Parathyroid adenoma (tissue), 2 donors: ENCODE measurements around the gene HOATZ.

Experiments used
- H2AFZ ChIP-seq: fragments of 300-600 bp; sonication (generic); one replicate; pipeline ENCODE4 v1.7.0; 2017; ENCODE audit warnings: antibody characterized with exemption, mild to moderate bottlenecking
- H3K27ac ChIP-seq: fragments of 300-600 bp; sonication (generic); one replicate; pipeline ENCODE4 v1.7.0; 2017
- H3K27me3 ChIP-seq: fragments of 300-600 bp; sonication (generic); one replicate; pipeline ENCODE4 v1.7.0; 2017; ENCODE audit warnings: low read length; ENCODE audit not compliant: control insufficient read depth, insufficient read depth
- H3K36me3 ChIP-seq: fragments of 300-600 bp; sonication (generic); one replicate; pipeline ENCODE4 v1.7.0; 2017; ENCODE audit warnings: low read length; ENCODE audit not compliant: control insufficient read depth, insufficient read depth
- H3K4me1 ChIP-seq: fragments of 300-600 bp; sonication (generic); one replicate; pipeline ENCODE4 v1.7.0; 2017; ENCODE audit warnings: control low read depth
- H3K4me2 ChIP-seq: fragments of 300-600 bp; sonication (generic); one replicate; pipeline ENCODE4 v1.7.0; 2017; ENCODE audit warnings: low read length
- H3K4me3 ChIP-seq: fragments of 300-600 bp; sonication (generic); one replicate; pipeline ENCODE4 v1.7.0; 2017; ENCODE audit warnings: low read depth, low read length
- H3K79me2 ChIP-seq: fragments of 300-600 bp; sonication (generic); one replicate; pipeline ENCODE4 v1.7.0; 2017; ENCODE audit warnings: control low read depth
- H3K9ac ChIP-seq: fragments of 300-600 bp; sonication (generic); one replicate; pipeline ENCODE4 v1.7.0; 2017; ENCODE audit warnings: mild to moderate bottlenecking
- H3K9me3 ChIP-seq: fragments of 300-600 bp; sonication (generic); one replicate; pipeline ENCODE4 v1.7.0; 2017; ENCODE audit warnings: low read length; ENCODE audit not compliant: control insufficient read depth
- CTCF ChIP-seq: fragments of 300-600 bp; sonication (generic); IDR thresholded peaks from one replicate; pipeline ENCODE4 v1.7.0; 2017; ENCODE audit warnings: antibody characterized with exemption, mild to moderate bottlenecking
- donor health status: primary hyperparathyroidism.

HOATZ gene

DNA sequence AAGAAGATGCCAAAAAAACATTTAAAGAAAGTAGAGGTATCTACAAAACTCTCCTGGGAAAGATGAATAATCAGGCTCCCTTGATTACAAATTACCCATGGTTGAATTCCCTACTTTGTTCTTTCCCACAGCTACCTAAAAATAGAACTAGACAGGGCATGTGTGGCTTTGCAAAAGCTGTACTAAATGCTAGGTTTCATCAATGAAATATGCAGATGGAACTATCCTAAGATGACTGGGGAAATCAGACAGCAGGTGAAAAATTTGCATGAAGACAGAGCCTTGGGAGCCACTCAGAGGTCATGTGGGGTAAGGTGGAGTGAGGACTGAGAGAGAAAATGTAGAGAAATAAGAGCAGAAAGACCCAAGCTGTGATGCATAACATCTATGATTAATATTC is 40.7 kb downstream of the HOATZ start:
- no peak overlapping the region for H3K4me2 ChIP-seq
- H3K9me3 ChIP-seq = no peaks in the 10 kb centered on the region
- H2AFZ ChIP-seq = no peak overlapping the region
- no peaks in the 10 kb centered on the region for H3K4me1 ChIP-seq
- H3K79me2 ChIP-seq = no peaks in the 10 kb centered on the region
- no peak overlapping the region for H3K4me3 ChIP-seq
- no peak overlapping the region for H3K9ac ChIP-seq
- H3K27ac ChIP-seq = no peak overlapping the region
- H3K36me3 ChIP-seq = no peaks in the 10 kb centered on the region
- H3K27me3 ChIP-seq = no peaks in the 10 kb centered on the region
- TF ChIP-seq CTCF = no peak

- H3K79me2 ChIP-seq = no peaks in the 10 kb centered on the region
- no peak overlapping the region for H3K27ac ChIP-seq
- no peak overlapping the region for H3K4me2 ChIP-seq
- no peaks in the 10 kb centered on the region for H3K9me3 ChIP-seq
- H3K36me3 ChIP-seq = no peaks in the 10 kb centered on the region
- H3K9ac ChIP-seq = no peak overlapping the region
- H2AFZ ChIP-seq = no peak overlapping the region
- no peak for TF ChIP-seq CTCF
- H3K4me3 ChIP-seq = no peak overlapping the region
- H3K4me1 ChIP-seq = no peaks in the 10 kb centered on the region
- H3K27me3 ChIP-seq = no peaks in the 10 kb centered on the region
Measured at GRCh38 chr11:111557425-111558111, 43.0 kb downstream of the HOATZ start.

GRCh38 chr11:111559800-111560464 is 45.4 kb downstream of the HOATZ start:
- Histone ChIP-seq H3K4me3 (no peak overlapping the region), H2AFZ (no peak overlapping the region), H3K36me3 (no peaks in the 10 kb centered on the region), H3K9me3 (no peaks in the 10 kb centered on the region), H3K4me1 (no peaks in the 10 kb centered on the region), H3K9ac (no peak overlapping the region), H3K27ac (no peak overlapping the region), H3K4me2 (no peak overlapping the region), H3K79me2 (no peaks in the 10 kb centered on the region), H3K27me3 (no peaks in the 10 kb centered on the region)
- no peak for TF ChIP-seq CTCF

GRCh38 chr11:111560800-111561199 is 46.2 kb downstream of the HOATZ start:
- H3K9ac ChIP-seq = no peak overlapping the region

More at GRCh38 chr11:111560800-111561199, 46.2 kb downstream of the HOATZ start:
- Histone ChIP-seq H3K36me3 (no peaks in the 10 kb centered on the region), H3K4me1 (no peaks in the 10 kb centered on the region), H3K79me2 (no peaks in the 10 kb centered on the region), H3K27ac (no peak overlapping the region), H3K4me2 (no peak overlapping the region), H2AFZ (no peak overlapping the region), H3K9me3 (no peaks in the 10 kb centered on the region), H3K27me3 (no peaks in the 10 kb centered on the region), H3K4me3 (no peak overlapping the region)
- TF ChIP-seq CTCF = no peak
